HK-2 (cell line): ENCODE results near the gene LHPP.
A peak's percentile ranks its signal among the peaks of the same experiment; 100 is the strongest.
"Not testable (repeated sequence)": the region's sequence is repeated elsewhere in the genome, so short reads cannot be mapped to it uniquely, and the experiment has no call there.

ENCODE experiments used
- DNase-seq: peaks from one replicate; pipeline ENCODE4 v3.0.0-alpha.2; 2018; ENCODE audit not compliant: unreplicated experiment

The LHPP gene

GRCh38 chr10:124573726-124574455 is 112.3 kb downstream of the LHPP start:
- DNase-seq, result no peak

GRCh38 chr10:124574456-124575070 is 112.9 kb downstream of the LHPP start:
- no peak for DNase-seq

GRCh38 chr10:124575107-124576035 is 113.7 kb downstream of the LHPP start:
- DNase-seq, result no peak

- no peak for DNase-seq
Measured at GRCh38 chr10:124576526-124577420, 115.2 kb downstream of the LHPP start.

GRCh38 chr10:124577651-124578050 is 116.0 kb downstream of the LHPP start:
- DNase-seq, result no peak

GRCh38 chr10:124578231-124579010 is 116.8 kb downstream of the LHPP start:
- no peak for DNase-seq

GRCh38 chr10:124579011-124579399 is 117.4 kb downstream of the LHPP start:
- DNase-seq, result no peak

- DNase-seq, result no peak
Measured at GRCh38 chr10:124586142-124586541, 124.5 kb downstream of the LHPP start.

GRCh38 chr10:124587811-124588211 is 126.2 kb downstream of the LHPP start:
- DNase-seq, result no peak

GRCh38 chr10:124588341-124588735 is 126.7 kb downstream of the LHPP start:
- not testable (repeated sequence) for DNase-seq

GRCh38 chr10:124588736-124589490 is 127.3 kb downstream of the LHPP start:
- peak; percentile 53 for DNase-seq

- DNase-seq, result no peak
Measured at GRCh38 chr10:124589491-124590041, 127.9 kb downstream of the LHPP start.

- DNase-seq, result no peak
Measured at GRCh38 chr10:124590216-124591122, 128.8 kb downstream of the LHPP start.

- DNase-seq, result no peak
Measured at GRCh38 chr10:124591123-124591495, 129.5 kb downstream of the LHPP start.

GRCh38 chr10:124592101-124592500 is 130.5 kb downstream of the LHPP start:
- DNase-seq, result no peak

- DNase-seq, result no peak
Measured at GRCh38 chr10:124592736-124593430, 131.3 kb downstream of the LHPP start.

GRCh38 chr10:124593431-124593985 is 131.9 kb downstream of the LHPP start:
- DNase-seq, result no peak

- no peak for DNase-seq
Measured at GRCh38 chr10:124594240-124594639, 132.6 kb downstream of the LHPP start.
